GM11168 (cell line): ENCODE results near the gene RYR1.
"Not testable (repeated sequence)": the region's sequence is repeated elsewhere in the genome, so short reads cannot be mapped to it uniquely, and the experiment has no call there.

ENCODE experiments used
- in situ Hi-C: fragments of 300-500 bp; cut with MboI; formaldehyde crosslinking; loops from one replicate; pipeline ENCODE4 v1.12.0; 2022; ENCODE audit warnings: low sequenced_read_pairs; ENCODE audit not compliant: unreplicated experiment

Gene RYR1

GRCh38 chr19:38424272-38424671, 9.2 kb upstream of the RYR1 start:
- in situ Hi-C loops = no loop called here

GRCh38 chr19:38425222-38425809, 8.2 kb upstream of the RYR1 start:
- in situ Hi-C loops = no loop called here

- in situ Hi-C loops = no loop called here
Observed at GRCh38 chr19:38425810-38426466, 7.6 kb upstream of the RYR1 start, which contains the start of gene RASGRP4. RASGRP4 (minus strand) TSS chr19:38426219; CDS start chr19:38426091, 128 bp downstream.

GRCh38 chr19:38427035-38427677, 6.3 kb upstream of the RYR1 start:
- in situ Hi-C loops = not testable (repeated sequence)

- in situ Hi-C loops = no loop called here
Observed at GRCh38 chr19:38429055-38429810, 4.3 kb upstream of the RYR1 start.

GRCh38 chr19:38429811-38430156, 3.7 kb upstream of the RYR1 start:
- in situ Hi-C loops = no loop called here

- in situ Hi-C loops = no loop called here
Observed at GRCh38 chr19:38430931-38431330, 2.6 kb upstream of the RYR1 start.

GRCh38 chr19:38434549-38435051, 1.1 kb downstream of the RYR1 start:
- in situ Hi-C loops = no loop called here

GRCh38 chr19:38437295-38437694, 3.8 kb downstream of the RYR1 start:
- in situ Hi-C loops = no loop called here

GRCh38 chr19:38437917-38438316, 4.4 kb downstream of the RYR1 start:
- in situ Hi-C loops = no loop called here

- in situ Hi-C loops = no loop called here
Observed at GRCh38 chr19:38440592-38440991, 7.1 kb downstream of the RYR1 start.

GRCh38 chr19:38441657-38442348, 8.3 kb downstream of the RYR1 start:
- in situ Hi-C loops = no loop called here

GRCh38 chr19:38442736-38443135, 9.2 kb downstream of the RYR1 start:
- in situ Hi-C loops = no loop called here

- in situ Hi-C loops = no loop called here
Observed at GRCh38 chr19:38443458-38443999, 10.0 kb downstream of the RYR1 start.

- in situ Hi-C loops = no loop called here
Observed at GRCh38 chr19:38444026-38444425, 10.5 kb downstream of the RYR1 start.

- in situ Hi-C loops = no loop called here
Observed at GRCh38 chr19:38445362-38445761, 11.9 kb downstream of the RYR1 start.

GRCh38 chr19:38448225-38448624, 14.7 kb downstream of the RYR1 start:
- in situ Hi-C loops = no loop called here

- in situ Hi-C loops = no loop called here
Observed at GRCh38 chr19:38449518-38449917, 16.0 kb downstream of the RYR1 start.

- in situ Hi-C loops = no loop called here
Observed at GRCh38 chr19:38451036-38451435, 17.5 kb downstream of the RYR1 start.

GRCh38 chr19:38451629-38452028, 18.1 kb downstream of the RYR1 start:
- in situ Hi-C loops = no loop called here
